Inflammatory macrophage treated with lipopolysaccharide for 4 hours (primary cell): Measurements from ENCODE around the gene TPPP.
A peak's percentile ranks its signal among the peaks of the same experiment; 100 is the strongest.

Experiments used
- DNase-seq: peaks from one replicate; pipeline ENCODE4 v3.0.0-alpha.2; 2020

The TPPP gene

GRCh38 chr5:664343-664993, 28.7 kb downstream of the TPPP start:
- no peak for DNase-seq

- no peak for DNase-seq
Observed at GRCh38 chr5:663436-664342, 29.5 kb downstream of the TPPP start.

GRCh38 chr5:662751-663435, 30.3 kb downstream of the TPPP start:
- DNase-seq: no peak

GRCh38 chr5:661891-662750, 31.0 kb downstream of the TPPP start:
- DNase-seq: no peak

DNA sequence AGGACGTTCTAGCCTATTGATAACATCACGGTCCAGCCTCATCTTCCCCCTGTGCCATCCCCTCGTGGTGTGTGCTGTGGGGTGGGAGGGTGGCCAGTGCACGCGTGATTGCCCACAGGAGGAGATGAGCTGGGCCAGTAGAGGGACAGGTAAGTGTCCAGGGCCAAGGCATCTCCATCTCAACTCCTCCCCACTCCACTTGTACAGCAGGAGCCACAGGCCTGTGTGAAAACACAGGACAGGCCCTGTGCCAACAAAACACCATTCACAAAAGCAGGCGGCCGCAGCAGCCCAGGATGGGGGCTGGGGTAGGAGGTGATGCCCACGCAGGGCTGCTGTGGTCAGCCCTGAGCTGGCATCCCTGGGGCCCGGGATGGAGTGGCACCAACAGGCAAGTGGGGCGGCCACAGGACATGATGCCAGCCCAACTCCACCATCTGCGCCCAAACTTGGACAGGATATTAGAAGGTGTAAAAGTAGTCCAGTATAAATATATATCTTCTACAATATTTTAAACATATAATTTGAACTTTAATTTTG, 32.6 kb downstream of the TPPP start:
- DNase-seq: no peak

DNA sequence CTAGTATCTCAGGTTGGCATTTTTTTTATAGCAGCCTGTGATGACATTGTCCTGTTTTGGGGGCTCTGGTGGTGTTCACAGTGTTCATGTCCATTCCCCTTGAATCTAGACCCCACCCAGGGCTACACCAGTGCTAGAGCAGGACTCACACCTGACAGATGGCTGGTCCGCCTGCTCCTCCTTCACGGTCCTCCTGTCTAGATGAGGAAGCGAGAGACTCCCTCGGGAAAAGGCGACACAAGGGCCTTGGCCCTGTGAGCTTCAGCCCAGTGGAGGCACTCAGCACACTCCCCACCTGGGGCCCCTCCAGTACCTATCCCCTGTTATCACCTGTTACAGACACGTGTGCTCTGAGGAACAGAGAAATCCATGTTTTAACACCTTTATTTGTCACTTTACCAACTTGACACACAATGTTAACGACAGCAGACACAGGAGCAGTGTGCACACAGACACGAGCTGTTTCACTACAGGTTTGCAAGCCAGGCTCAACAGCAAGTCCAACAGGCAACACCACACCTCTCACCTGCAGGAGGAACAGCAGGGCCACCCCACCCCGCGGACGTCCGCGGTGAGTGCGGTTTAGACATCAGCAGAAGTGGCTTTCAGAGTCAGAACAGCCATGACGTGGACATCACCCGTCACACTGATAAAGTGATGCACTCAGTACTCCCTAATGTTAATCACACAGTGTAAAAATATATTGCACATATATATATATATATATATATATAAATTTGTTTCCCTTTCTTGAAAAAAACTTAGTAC, 33.5 kb downstream of the TPPP start:
- no peak for DNase-seq

DNA sequence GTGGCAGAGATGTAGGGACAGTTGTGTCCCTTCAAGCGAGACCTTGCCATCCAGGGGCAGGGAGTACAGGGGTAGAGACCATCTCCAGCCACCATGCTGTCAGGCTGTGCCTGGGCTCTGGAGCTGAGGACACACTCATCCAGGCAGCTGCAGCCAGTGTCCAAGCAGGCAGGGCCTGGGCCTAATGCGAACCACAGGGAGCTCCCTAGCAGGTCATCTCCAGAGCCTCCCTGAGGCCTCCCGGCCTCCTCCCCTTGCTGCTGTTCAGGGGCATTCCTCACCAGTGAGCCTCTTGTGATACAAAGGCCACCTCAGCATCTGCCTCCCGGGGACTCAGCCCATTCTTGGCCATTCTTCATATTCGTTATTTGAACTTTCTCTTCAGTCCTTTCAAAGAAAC, 35.0 kb downstream of the TPPP start:
- no peak for DNase-seq

DNA sequence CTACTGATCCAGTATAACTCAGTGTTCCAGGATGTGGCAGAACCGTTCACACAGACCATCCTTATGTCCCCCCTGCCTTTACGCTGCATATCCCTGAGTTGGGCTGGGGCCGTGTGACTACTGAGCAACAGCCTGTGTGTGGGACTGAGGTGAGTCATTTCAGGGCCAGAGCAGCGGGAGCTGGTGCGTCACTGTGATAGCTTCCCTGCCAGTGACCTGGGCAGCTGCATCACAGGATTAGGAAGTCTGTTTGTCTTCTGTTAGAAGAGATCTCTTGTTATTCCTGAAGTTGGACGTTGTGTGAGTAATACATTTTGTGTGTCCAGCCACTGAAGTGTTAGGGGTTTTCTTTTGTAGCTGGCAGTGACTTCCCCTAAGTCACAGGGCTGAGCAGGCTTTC, 35.6 kb downstream of the TPPP start:
- DNase-seq: peak; percentile 81

GRCh38 chr5:655406-655805, 37.7 kb downstream of the TPPP start:
- no peak for DNase-seq

GRCh38 chr5:654071-654778, 38.9 kb downstream of the TPPP start:
- no peak for DNase-seq

DNA sequence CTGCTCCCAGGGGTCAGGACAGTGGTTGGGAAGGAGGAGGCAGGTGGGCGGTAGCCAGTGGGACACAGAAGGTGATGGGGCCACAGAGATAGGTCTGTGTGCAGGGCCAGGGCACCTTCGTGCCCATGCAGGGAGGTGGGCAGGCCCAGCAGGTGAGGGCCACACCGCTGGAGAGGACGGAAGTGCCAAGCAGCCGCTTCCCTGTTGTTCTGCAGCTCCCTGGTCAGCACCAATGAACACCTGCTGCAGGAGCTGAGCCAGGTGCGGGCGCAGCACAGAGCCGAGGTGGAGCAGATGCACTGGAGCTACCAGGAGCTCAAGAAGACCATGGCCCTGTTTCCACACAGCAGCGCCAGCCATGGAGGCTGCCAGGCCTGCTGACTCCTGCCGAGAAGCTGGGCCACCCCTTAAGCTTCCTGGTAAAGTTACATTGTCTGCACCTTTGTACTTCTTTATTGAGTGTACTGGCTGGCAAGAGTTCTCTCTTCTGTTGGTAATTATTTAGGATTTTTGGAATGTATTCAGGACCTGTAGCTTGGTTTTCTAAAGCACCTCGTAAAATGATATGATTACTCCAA, 40.3 kb downstream of the TPPP start:
- no peak for DNase-seq

- DNase-seq: no peak
Observed at GRCh38 chr5:652023-652515, 41.1 kb downstream of the TPPP start.

DNA sequence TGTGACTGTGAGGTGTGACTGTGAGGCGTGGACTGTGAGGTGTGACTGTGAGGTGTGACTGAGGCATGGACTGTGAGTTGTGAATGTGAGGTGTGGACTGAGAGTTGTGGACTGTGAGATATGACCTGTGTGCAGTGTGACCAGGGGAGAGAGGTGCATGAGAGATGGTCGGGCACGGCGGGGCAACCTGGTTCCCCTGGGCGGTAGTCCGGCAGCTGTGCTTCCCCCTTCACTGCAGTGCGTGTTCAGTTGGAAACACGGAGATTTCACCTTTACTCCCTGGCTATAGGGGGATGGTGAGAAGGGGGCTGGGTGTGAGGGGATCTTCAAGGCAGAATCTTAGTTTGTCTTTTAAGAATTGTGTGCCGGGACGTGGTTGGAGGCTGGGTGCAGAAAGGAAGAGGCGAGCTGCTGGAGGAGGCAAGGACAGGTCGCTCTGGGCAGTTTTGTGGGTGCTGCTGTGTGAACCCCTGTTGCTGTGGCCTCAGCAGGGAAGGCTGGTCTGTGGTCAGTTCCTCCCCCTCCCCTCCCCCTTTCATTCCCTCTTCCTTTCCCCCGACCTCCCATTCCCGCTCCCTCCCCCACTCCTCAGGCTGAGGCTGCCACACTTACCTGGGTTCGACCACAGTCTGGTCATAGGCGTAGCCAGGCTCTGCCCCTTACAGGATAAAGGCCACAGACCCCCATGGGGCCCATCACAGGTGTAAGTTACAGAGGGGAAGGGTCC, 41.7 kb downstream of the TPPP start:
- DNase-seq: no peak

DNA sequence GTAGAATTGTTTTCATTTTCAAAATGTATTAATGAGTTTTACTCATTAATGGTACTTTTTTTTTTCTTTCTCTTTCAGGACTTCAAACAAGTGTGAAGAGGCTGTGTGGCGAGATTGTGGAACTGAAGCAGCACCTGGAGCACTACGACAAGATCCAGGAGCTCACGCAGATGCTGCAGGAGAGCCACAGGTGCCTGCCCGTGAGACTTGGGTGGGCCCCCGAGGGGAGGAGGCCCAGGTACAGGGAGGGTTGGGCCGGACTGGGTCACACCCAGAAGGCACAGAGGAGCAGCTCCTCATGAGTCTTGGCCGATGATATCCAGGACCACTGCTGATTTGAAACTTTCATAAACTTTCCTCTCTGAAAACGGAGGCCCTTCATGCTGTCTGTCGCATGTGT, 45.4 kb downstream of the TPPP start:
- no peak for DNase-seq

DNA sequence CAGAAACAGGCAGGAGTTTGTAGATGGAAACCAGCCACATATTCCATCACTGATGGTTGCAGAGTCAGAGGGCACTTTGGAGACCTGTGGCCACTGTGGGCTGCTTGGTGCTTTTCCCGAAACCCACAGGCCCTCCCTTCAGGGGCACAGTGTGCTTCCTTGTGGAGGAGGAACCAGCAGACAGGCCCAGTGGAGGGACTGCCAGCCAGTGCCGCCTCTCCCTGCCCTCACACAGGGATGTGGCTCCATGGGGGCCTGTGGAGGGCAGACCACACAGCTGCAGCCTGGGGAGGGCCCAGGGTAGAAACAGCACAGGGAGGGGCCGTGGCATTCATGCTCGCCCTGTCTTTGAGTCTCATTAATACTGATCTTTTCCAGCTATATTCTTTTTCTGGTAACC, 45.8 kb downstream of the TPPP start:
- no peak for DNase-seq

DNA sequence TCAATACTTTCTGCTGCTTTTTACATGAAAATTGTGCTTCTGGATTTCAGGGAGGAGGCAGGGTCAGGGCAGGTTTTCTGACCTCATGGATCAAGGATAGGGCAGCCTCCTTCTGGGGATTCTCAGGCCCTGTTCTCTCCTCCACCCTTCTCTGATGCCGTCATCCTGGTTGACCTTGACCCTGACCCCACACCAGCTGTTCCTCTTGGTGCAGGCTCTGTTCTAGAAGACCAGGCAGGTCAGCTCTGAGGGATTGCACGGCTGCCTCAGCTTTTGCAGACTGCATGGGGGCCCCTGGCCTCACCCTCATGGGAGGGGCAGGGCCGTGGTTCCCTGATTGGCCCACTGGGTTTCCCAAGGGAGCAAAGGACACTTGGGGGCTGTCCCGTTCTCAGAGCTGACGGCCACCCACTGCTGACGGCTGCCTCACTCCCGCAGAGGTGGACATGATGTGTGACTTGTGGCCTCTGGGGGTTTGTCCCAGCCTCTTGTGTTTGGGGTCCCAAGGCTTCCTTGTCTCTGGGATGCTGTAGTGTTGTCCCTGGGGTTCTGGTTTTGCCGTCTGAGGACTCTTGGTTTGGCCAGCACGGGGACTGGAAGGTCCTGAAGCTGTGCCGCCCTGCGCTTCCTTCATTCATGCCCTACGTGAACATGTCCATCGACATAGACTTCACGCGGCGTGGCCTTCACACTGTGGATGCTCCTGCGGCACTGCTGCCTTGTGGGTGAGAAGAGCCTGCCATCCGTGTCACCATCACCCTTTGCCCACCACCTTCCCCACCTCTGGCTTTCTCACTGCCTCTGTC, 46.6 kb downstream of the TPPP start:
- DNase-seq: no peak

DNA sequence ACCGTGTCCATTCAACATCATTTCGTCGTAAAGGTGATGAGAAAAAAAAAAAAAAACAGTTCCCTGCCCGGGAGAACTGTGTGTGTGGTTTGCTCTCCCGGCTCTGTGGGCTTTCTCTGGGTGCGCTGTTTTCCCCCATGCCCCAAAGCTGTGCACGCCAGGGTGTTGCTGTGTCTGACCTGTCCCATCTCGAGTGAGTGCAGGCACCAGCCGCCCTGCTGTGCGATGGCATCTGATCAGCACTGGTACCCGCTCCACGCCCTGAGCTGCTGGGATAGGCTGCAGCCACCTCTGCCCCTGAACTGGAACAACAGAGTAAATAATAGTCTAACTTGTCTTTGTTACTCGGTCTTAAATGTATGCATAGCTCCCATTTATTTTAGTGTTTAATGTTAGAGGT, 47.7 kb downstream of the TPPP start:
- no peak for DNase-seq

DNA sequence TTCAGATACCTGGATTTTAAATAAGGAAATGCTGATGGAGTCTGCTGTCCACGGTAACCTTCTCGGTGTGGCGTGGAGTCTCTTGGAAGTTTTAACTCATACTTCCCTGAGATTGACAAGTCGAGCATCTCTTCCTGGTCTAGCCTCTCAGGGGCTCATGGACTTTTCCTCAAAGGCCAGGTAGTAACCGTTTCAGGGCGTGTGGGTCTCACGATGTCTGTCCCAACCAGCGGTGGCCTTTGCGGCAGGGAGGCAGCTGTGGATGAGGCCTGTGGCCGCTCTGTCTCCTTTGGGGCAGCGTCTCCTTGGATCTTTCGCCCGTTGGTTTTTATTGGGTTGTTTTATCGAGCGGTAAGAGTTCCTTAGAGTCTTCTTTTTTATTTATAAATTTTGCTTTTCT, 48.2 kb downstream of the TPPP start:
- DNase-seq: no peak

DNA sequence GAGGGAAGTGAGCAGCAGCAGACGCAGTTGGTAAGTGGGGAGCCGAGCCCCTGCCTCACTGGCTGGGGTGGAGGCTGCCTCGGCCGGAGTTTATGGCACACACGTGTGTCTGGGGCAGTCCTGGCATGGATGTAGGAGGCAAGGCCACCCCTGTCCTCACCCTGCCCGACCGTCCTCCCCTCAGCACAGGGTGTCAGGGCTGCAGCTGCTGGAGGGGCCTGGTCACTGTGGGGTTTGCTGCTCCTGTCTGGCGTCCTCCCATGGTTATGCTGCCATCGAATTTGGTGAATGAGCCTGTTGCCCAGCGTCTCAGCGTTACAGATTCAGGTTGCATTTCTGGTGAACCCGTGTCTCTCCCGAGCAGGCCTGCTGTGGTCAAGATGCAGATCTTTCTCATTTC, 48.6 kb downstream of the TPPP start:
- no peak for DNase-seq
